GM18909 (cell line): Measurements from ENCODE around the gene DSCAM.
"Not testable (repeated sequence)": the region's sequence is repeated elsewhere in the genome, so short reads cannot be mapped to it uniquely, and the experiment has no call there.

Experiments used
- ATAC-seq: cut with Tn5 transposase; IDR thresholded peaks from one replicate; pipeline ENCODE4 v1.9.1; 2021; ENCODE audit warnings: mild to moderate bottlenecking; ENCODE audit not compliant: unreplicated experiment, poor library complexity

The DSCAM gene

DNA sequence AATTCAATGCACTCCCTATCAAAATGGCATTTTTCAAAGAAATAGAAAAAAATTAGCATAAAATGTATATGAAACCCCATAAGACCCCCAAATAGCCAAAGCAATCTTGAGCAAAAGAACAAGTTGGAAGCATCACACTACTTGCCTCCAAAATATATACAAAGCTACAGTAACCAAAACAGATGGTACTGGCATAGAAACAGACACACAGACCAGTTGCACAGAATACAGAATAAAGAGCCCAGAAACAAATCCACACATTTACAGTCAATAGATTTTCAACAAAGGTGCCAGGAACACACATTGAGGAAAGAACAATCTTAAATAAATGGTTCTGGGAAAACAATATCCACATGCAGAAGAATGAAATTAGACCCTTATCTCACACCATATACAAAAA, 350.8 kb downstream of the DSCAM start:
- no peak for ATAC-seq

- ATAC-seq = no peak
These were observed 356.6 kb downstream of the DSCAM start for GRCh38 chr21:40490408-40490807.

DNA sequence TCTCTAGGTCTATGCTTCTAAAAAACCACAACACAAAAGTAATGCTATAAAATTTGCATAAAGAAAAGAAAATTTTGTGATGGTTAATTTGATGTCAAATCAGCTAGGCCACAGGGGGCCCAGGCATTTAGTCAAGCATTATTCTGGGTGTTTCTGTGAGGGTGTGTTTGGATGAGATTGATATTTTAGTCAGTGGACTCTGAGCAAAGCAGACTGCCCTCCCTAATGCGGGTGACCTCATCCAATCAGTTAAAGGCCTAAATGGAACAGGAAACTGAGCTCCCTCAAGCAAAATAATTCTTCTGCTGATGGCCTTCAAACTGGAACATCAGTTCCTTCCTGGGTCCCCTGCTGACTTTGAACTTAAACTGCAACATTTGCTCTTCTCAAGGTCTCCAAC, 358.0 kb downstream of the DSCAM start:
- no peak for ATAC-seq

DNA sequence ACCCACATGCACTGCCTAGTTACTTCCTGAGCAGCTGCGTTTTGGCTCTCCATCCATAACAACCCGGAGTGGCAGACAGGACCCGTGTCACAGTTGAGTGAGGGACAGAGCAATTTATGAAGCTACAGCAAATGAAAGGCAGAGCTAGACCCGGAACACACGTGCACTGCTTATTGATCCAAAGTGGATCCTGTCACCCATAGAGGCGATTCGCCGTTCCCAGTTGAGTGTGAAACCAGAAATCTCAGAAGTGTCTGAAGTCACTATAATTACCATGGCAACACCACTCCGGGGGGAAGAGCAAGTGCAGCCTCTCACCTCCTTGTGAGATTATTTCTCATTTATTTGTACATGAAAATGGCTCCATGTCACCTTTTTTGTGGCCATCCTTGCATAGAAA, 365.2 kb downstream of the DSCAM start:
- no peak for ATAC-seq

GRCh38 chr21:40474513-40474912, 372.4 kb downstream of the DSCAM start:
- ATAC-seq = no peak

DNA sequence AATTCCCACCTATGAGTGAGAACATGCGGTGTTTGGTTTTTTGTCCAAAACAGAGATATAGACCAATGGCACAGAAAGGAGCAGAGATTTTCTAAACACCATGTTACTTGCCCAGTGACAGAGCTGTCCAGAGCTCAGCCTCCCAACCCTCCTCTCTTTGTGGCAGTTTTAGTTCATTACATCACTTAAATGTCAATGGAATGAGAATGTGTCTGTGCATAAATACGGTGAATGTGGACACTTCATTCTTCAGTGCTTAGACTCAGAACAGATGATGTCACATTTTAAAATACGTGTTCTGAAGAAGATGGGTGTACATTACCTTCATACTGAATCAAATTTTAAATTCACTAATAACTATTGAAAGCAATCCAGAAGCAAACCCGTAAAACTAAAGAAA, 374.9 kb downstream of the DSCAM start:
- ATAC-seq = no peak

DNA sequence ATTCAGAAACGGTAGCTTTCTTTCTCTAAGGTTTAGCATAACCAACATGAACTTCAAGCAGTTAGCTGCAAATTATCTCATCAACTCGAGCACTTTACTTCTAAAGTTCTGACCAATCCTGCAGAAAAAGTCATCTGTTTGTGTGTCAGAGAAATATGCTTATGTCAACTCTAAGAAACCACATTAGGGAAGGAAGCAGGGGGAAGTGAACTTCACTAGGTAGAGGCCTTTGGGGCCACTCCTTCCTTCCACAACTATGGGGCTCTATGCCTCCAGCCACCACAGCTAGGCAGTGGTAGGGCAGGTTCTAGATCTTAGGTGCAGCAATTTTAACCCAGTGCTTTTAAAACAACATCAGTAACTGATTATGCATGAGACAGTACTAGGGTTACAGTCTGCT, 375.9 kb downstream of the DSCAM start:
- ATAC-seq = no peak

GRCh38 chr21:40466893-40467483, 380.0 kb downstream of the DSCAM start:
- no peak for ATAC-seq

DNA sequence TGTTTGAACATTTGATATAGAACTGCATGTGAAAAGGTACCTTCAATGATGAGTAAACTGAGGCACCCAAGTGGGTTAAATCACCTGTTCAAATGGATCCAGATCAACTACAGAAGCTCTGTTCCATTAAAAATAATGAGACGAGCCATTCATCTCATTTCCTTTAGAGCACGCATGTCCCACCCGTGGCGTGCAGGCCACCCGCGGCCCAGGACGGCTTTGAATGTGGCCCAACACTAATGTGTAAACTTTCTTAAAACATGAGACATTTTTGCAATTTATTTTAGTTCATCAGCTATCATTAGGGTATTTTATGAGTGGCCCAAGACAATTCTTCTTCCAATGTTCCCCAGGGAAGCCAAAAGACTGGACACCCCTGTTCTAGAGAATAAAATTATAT, 381.6 kb downstream of the DSCAM start:
- ATAC-seq = no peak

GRCh38 chr21:40463176-40463575, 383.8 kb downstream of the DSCAM start:
- no peak for ATAC-seq

GRCh38 chr21:40461008-40461407, 385.9 kb downstream of the DSCAM start:
- no peak for ATAC-seq

DNA sequence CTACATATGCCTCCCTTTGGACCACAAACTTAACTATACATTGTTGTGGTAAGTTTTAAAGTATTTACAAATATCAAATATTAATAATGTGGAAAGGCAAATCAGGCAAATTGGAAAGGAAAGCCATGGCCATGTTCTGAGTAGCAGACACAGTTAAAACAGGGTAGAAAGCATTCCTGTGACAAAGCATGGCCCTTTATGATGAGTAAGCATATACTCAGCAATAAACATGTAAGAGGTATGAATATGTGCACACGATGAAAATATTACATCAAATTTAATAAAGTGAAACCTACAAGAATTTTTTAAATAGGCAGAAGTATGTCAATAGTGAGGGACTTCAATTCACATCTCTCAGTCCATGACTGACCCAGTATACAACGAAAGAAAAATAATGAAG, 389.2 kb downstream of the DSCAM start:
- no peak for ATAC-seq

- ATAC-seq = no peak
These were observed 392.9 kb downstream of the DSCAM start for GRCh38 chr21:40454057-40454456.

GRCh38 chr21:40453183-40453582, 393.8 kb downstream of the DSCAM start:
- no peak for ATAC-seq

DNA sequence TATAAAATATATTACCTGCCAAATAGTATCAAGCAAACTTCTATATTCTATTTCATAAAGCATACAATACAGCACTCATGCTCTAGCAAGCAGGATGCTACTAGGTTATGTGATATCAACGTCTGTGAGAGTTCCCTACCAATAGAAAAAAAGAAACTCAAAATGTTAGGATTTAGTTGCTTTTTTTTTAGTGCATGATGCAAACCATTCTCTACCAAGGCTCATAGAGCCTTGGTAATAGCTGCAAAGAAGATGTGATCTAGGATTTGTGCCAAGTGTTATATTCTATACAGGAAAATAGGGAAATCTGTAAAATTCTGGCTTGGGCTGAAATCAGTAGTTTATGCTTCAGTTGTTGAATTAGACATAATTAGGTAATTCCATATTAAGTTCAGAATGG, 394.4 kb downstream of the DSCAM start:
- ATAC-seq = no peak

DNA sequence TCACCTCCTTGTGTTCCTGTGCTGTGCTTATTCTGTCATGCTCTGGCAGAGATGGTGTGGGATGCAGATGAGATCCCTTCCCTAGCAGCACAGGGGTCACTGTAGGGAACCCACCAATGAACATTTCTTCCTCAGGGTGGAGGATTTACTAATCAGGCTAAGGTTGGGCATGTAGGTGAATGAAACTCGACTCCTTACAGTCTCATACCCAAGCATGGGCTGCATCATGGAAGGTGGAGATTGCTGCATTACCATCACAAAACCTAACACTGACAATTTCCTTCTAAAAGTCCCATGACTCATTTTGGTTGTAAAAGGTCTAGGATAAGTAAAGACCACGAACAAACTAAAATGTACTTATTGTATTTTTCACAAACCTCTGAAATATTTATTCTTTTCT, 399.9 kb downstream of the DSCAM start:
- no peak for ATAC-seq

- ATAC-seq = no peak
These were observed 401.5 kb downstream of the DSCAM start for GRCh38 chr21:40445349-40445921.

GRCh38 chr21:40439581-40439980, 407.4 kb downstream of the DSCAM start:
- not testable (repeated sequence) for ATAC-seq

- ATAC-seq = no peak
These were observed 408.3 kb downstream of the DSCAM start for GRCh38 chr21:40438616-40439015.

GRCh38 chr21:40436261-40436660, 410.7 kb downstream of the DSCAM start:
- no peak for ATAC-seq

- no peak for ATAC-seq
These were observed 413.4 kb downstream of the DSCAM start for GRCh38 chr21:40433538-40433937.

DNA sequence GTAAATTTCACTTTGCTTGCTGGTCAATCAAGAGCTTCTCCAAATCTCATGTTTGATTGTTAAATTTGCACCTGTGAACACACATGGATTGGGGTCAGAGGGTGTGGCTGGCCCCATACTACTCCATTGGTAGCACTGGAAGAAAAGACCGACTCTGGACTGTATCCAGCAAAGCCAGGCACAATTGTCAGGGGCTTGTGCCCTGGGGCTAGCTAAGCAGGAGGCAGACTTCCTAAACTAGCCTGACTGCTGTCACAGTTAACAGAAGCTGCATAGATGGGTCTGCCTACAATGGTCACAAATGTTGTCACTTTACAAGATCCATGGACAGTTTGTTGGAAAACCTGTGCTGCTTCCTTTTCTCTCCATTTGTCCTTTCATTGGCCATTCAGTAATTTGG, 421.0 kb downstream of the DSCAM start:
- ATAC-seq = no peak
